Spleen (tissue), 7 donors: ENCODE results near the gene ATP6V1C2.

Experiments
- POLR2A ChIP-seq, 3 donors: fragments of 450-650 bp; IDR thresholded peaks; one replicate each; pipeline ENCODE4 v1.5.1; 2017; ENCODE audit warnings: antibody characterized with exemption in 3 of 3, mild to moderate bottlenecking in 1 of 3
- POLR2AphosphoS5 ChIP-seq, 3 donors: sonication (generic); formaldehyde crosslinking; IDR thresholded peaks; one replicate each; pipeline ENCODE4 v1.5.1; 2017; ENCODE audit warnings: antibody characterized with exemption in 3 of 3
- TF ChIP-seq, protein P1 (sequence below), 11 experiments: fragments of 200-600 bp in 7 of 11; fragments of 450-650 bp in 4 of 11; sonication (generic) in 4 of 11; IDR thresholded peaks in 8 of 11; conservative IDR thresholded peaks in 3 of 11; 1 replicate in 7 of 11; 2 replicates in 4 of 11; pipeline versions ENCODE4 v1.4.0 to v1.8.0; 2016 to 2021; ENCODE audit warnings: antibody characterized with exemption in 11 of 11, inconsistent platforms in 4 of 11, mild to moderate bottlenecking in 1 of 11
- donor health status: DM: no; HTN: no; CAD: no; lungs with moderate emphysema.
- donor health status: DM: no; HTN: no; CAD: no.
- donor health status: DM: no; HTN: no; CAD: no.

DNA sequence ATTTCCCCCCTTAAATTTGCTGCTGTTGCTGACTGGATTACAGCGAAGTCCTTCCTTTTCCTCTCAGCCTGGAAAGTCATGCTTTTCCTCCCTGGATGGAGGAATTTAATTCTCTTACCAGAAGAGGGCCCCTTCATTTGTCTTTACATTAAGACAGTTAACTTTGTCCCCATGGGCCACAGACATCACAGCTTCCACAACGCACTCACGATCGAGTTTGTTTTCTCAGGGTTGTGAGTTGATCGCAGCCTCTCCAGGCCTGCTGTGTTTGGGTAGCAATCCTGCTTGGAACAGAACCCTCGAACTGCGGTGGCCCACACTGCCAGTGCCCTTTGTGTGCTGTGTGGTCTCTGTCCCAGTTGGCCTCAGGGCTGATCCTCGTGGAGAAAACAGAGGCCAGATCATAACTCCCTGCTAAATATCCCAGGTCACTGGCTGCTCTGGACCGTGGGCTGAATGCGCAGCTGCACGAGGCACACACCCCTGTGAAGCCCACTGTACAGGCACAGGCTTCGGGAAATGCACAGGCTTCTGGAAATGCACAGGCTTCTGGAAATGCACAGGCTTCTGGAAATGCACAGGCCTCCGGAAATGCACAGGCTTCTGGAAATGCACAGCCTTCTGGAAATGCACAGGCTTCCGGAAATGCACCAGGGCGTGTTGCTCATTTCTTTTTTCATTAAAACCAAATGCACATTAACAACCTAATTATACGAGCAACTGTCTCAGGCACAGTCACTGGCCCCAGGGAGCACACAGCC, 93.3 kb downstream of the ATP6V1C2 start:
- TF ChIP-seq, protein P1, sequence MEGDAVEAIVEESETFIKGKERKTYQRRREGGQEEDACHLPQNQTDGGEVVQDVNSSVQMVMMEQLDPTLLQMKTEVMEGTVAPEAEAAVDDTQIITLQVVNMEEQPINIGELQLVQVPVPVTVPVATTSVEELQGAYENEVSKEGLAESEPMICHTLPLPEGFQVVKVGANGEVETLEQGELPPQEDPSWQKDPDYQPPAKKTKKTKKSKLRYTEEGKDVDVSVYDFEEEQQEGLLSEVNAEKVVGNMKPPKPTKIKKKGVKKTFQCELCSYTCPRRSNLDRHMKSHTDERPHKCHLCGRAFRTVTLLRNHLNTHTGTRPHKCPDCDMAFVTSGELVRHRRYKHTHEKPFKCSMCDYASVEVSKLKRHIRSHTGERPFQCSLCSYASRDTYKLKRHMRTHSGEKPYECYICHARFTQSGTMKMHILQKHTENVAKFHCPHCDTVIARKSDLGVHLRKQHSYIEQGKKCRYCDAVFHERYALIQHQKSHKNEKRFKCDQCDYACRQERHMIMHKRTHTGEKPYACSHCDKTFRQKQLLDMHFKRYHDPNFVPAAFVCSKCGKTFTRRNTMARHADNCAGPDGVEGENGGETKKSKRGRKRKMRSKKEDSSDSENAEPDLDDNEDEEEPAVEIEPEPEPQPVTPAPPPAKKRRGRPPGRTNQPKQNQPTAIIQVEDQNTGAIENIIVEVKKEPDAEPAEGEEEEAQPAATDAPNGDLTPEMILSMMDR (IDR thresholded peaks at IDR 0.05 in 8 of 11, conservative IDR thresholded peaks at IDR 0.05 in 3 of 11), result no peak
- TF ChIP-seq POLR2A (IDR thresholded peaks at IDR 0.05) (no peak), POLR2AphosphoS5 (IDR thresholded peaks at IDR 0.05) (no peak)
